Stimulated activated CD4-positive, alpha-beta T cell treated with anti-CD3 and anti-CD28 coated beads, Interleukin-4, amount 100 ng/mL, for 4 hours (primary cell): ENCODE measurements around the gene C5orf15.
"Not testable (repeated sequence)": the region's sequence is repeated elsewhere in the genome, so short reads cannot be mapped to it uniquely, and the experiment has no call there.

Experiments
- DNase-seq, 2 experiments: peaks; one replicate each; pipeline ENCODE4 v3.0.0-alpha.2; 2020

The C5orf15 gene

GRCh38 chr5:133993185-133993936 lies 24.9 kb upstream of the C5orf15 start:
- no peak for DNase-seq

DNA sequence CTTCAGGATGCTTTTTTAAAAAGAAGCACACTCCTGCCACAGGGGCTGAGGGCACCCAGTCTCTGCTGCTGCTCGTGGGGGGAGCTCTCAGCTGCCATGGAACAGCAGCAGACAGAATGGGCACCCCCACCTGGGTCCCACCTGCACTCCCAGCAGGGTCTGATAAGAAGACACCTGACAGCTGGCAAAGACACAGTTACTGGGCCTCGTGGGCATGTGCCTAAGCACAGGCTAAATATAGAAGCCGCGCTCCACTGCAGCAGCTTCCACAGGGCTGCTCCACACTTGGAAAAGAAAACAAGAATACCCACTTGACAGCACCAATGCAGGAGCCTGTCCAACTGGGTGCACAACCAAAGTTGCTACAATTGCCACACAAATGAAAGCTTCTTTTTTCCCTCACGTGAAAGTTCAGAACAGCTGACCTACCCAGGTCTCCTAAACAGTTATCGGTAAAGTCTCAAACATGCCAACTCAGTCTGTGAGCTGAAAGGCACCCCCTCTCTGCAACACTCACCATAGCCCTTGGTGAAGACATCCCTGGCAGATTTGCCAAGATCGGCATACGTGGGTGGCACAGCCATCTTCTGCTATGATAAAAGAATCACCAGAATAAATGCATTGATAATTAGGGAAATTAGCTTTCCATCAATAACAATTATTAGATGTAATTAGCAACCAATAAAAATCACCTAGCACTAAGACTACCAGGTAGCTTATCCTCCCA lies 24.2 kb upstream of the C5orf15 start:
- DNase-seq, result no peak

GRCh38 chr5:133991171-133991910 lies 22.9 kb upstream of the C5orf15 start:
- DNase-seq, result no peak

GRCh38 chr5:133990396-133990795 lies 22.0 kb upstream of the C5orf15 start:
- DNase-seq, result no peak

- DNase-seq, result no peak
Measured at GRCh38 chr5:133985540-133986180, 17.2 kb upstream of the C5orf15 start.

DNA sequence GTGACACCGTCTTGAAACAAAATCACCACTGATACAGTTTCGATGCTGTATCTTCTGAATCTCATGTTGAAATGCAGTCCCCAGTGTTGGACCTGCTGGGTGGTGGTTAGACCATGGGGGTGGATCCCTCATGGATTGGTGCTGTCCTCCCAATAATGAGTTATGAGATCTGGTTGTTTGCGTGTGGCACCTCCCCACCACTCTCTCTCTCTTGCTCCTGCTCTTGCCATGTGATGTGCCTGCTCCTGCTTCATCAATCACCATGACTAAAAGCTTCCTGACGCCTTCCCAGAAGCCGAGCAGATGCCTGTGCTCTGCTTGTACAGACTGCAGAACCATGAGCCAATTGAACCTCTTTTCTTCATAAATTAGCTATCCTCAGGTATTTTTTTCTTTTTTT lies 15.2 kb upstream of the C5orf15 start:
- DNase-seq, result no peak

GRCh38 chr5:133981714-133982113 lies 13.3 kb upstream of the C5orf15 start:
- DNase-seq, result no peak

DNA sequence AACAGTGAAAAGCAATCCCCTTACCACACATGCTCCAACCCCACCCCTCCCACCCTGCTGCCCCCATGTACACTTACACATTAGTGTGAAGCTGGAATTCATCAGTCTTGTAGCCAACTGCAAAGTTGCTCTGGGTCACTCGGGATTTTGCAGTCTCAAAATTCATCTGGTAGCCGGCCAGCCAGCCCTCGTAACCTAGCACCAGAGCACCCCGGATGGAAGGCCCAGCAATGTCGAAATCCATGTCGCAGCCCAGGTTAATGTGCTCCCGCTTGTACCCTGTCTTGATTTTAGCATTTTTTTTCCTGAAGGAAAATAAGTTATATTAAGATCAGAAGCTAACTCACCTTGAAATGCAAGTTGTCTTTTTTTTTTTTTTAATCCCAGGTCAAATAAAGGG lies 12.2 kb upstream of the C5orf15 start:
- DNase-seq, result no peak

GRCh38 chr5:133978943-133979342 lies 10.5 kb upstream of the C5orf15 start:
- no peak for DNase-seq

DNA sequence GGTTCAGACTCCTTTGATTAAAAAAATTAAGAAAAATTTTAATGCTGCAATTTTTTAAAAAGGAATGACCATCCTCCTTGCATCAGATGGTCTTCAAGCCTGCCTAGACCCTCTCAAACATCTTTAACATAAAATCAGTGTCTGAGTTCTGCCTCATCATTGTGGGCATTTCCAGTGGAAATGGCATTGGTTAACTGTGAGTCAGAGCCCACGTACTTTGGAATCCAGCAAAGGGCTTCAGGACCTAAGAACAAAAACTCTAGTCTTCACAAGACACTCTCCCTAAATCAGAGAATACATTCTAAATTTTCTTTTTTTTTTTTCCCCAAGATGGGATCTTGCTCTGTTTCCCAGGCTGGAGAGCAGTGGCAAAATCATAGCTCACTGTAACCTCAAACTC lies 9.4 kb upstream of the C5orf15 start:
- DNase-seq, result no peak

DNA sequence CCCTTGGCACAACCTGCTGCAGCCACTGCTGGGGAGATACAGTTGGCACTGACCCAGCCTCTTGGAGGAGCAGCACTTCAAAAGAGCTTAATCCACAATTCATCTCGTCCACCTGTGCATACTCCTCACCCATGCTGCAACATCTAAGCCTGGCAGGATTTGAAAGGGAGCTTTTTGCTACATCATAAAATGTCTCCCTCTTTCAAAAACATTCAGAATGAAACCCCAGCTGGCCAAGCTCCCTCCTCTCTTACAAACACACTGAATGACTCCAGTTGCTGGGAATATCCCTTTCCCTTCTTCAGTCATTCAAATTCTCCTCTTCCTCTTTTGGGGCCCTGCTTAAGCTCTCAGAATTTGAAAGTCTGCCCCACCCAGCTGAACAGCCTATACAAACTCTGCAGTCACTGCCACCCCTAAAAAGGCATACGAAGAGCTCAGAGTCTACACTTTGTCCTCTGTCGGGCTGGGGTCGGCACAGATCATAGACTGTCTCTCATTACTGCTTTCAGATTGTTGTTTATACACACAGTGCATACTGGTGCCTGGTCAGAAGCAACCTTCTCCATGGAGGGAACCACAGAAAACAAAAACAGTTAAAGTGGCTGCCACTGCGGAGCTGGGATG lies 8.8 kb upstream of the C5orf15 start:
- no peak for DNase-seq

- not testable (repeated sequence) for DNase-seq
Measured at GRCh38 chr5:133975546-133975945, 7.1 kb upstream of the C5orf15 start.

DNA sequence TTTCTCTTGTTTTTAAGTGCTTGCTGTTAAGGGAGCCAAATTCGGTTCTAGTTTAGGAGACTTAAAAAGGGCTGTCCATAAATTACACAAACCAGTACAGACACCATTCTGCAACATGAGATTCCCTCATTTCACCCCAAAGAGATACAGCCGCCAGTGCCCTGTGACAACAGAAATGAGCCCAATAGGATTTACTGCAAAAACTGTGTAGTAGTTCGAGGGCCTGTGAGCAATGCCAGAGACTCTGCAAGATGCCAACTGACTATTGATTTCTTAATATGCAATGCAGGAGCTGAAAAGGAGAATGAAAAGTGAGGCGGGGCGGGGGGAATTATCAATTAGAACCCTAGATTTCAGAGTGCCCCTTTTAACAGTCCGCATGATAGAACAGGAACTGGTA lies 5.7 kb upstream of the C5orf15 start:
- DNase-seq, result no peak

- DNase-seq, result no peak
Measured at GRCh38 chr5:133970325-133970909, 2.0 kb upstream of the C5orf15 start.

DNA sequence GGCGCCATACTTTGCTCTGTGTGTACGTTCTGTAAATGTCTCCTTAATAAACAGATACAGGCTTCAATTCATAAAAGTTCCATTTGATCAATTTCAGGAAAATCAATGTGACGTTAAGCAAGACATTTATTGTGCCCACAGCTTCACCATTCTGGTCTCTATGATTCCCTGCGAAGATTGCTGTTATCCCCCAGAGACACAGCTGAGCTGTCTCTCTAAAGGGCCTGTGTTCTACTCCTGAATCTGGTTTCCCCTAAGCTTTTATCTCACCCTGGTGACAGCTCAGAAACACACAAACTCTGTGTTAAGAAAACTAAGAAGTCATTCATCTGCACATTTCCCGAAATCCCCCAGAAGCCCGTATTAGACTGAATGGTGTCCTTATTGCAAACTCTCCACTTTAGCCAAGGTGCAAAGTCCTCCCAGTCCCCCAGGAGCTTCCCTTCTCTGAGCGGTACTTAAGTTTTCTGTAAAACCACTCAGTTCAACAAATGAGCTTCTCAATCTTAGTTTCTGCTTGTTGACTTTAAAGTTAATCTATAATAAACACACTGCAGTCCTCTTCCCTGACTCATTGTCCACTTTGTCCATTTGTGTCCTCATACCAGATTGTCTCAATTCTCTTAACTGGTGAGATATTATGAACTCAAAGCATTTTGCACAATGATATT lies 1.4 kb upstream of the C5orf15 start:
- no peak for DNase-seq

- peak in 1 of 2 experiments; percentile 12 for DNase-seq
Measured at GRCh38 chr5:133967698-133968203, 674 bp downstream of the C5orf15 start.

- no peak for DNase-seq
Measured at GRCh38 chr5:133967124-133967523, 1.3 kb downstream of the C5orf15 start.

DNA sequence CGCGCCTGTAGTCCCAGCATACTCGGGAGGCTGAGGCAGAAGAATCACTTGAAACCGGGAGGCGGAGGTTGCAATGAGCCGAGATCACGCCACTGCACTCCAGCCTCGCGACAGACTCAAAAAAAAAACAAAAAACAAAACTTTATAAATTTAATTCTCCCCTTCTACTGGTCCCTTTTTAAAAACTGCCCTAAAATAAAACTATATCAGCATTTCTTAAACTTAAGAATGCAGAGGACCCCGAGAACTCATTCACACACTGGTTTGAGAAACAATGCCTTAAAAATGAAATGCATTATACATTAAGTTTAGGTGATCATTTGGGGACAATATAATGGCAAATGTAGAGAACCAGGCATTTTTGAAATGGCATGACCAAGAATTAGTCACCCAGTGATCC lies 2.3 kb downstream of the C5orf15 start:
- DNase-seq, result no peak

DNA sequence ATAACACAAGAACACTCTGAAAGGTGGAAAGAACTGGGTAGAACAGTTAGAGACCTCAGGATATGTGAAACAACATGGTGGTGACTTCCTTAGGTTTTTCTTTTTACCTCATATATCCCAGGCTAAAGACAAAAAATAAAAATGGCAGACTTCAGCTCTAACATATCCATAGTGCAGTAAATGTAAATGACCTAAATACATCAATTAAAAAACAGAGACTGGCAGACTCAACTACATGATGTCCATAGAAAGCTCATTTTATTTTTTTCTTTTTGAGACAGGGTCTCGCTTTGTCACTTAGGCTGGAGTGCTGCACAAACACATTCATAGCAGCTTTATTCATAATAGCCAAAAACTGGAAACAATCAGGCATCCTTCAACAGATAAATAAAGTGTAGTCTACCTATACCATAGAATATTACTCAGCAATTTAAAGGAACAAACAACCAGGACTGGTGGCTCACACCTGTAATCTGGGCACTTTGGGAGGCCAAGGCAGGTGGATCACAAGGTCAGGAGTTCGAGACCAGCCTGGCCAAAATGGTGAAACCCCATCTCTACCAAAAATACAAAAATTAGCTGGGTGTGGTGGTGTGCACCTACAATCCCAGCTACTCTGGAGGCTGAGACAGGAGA lies 4.8 kb downstream of the C5orf15 start:
- DNase-seq, result no peak

- DNase-seq, result no peak
Measured at GRCh38 chr5:133962801-133963476, 5.5 kb downstream of the C5orf15 start.
